HepG2 (cell line): ENCODE measurements around the gene DIPK1C.

Experiments used
- ATF6 ChIP-seq: sonication (generic); formaldehyde crosslinking; conservative IDR thresholded peaks from 2 replicates; pipeline ENCODE4 v1.4.0; 2020; ENCODE audit warnings: missing genetic modification reagents
- CTCF ChIP-seq: sonication (generic); formaldehyde crosslinking; IDR thresholded peaks from 2 replicates; pipeline ENCODE4 v1.5.0; 2020; ENCODE audit warnings: mild to moderate bottlenecking, missing genetic modification reagents, moderate library complexity
- ERF ChIP-seq: IDR thresholded peaks from 2 replicates; pipeline ENCODE4 v1.6.1; 2018; ENCODE audit warnings: missing biosample characterization, missing genetic modification reagents
- EZH2 ChIP-seq: conservative IDR thresholded peaks from 2 replicates; pipeline ENCODE4 v1.6.1; 2012; ENCODE audit warnings: mild to moderate bottlenecking, low read depth, low read length, moderate library complexity
- GPBP1L1 ChIP-seq: sonication (generic); formaldehyde crosslinking; IDR thresholded peaks from 2 replicates; pipeline ENCODE4 v1.5.0; 2020; ENCODE audit warnings: mild to moderate bottlenecking, missing genetic modification reagents
- GTF2F1 ChIP-seq: fragments of 150-350 bp; IDR thresholded peaks from 2 replicates; pipeline ENCODE4 v1.6.1; 2014; ENCODE audit warnings: low read length
- JUN ChIP-seq: sonication (generic); formaldehyde crosslinking; IDR thresholded peaks from 2 replicates; pipeline ENCODE4 v1.4.0; 2020; ENCODE audit warnings: mild to moderate bottlenecking, missing genetic modification reagents
- KDM2A ChIP-seq: sonication (generic); formaldehyde crosslinking; IDR thresholded peaks from 2 replicates; pipeline ENCODE4 v1.4.0; 2020; ENCODE audit warnings: low read depth, missing genetic modification reagents, borderline replicate concordance
- NR3C1 ChIP-seq: sonication (generic); formaldehyde crosslinking; IDR thresholded peaks from 2 replicates; pipeline ENCODE4 v1.4.0; 2020; ENCODE audit warnings: missing genetic modification reagents
- THAP7 ChIP-seq: sonication (generic); formaldehyde crosslinking; IDR thresholded peaks from 2 replicates; pipeline ENCODE4 v1.8.1; 2023; ENCODE audit warnings: mild to moderate bottlenecking, missing genetic modification reagents
- TRAFD1 ChIP-seq: sonication (generic); formaldehyde crosslinking; IDR thresholded peaks from 2 replicates; pipeline ENCODE4 v1.5.1; 2020; ENCODE audit warnings: missing genetic modification reagents, mild to moderate bottlenecking, borderline replicate concordance
- ZHX1 ChIP-seq: sonication (generic); formaldehyde crosslinking; IDR thresholded peaks from 2 replicates; pipeline ENCODE4 v1.8.1; 2022; ENCODE audit warnings: low read depth, mild to moderate bottlenecking, missing genetic modification reagents

- TF ChIP-seq NR3C1 (no peak), CTCF (CRISPR knock-in tag) (no peak), ATF6 (no peak), EZH2 (no peak), ZHX1 (CRISPR knock-in tag) (no peak), TRAFD1 (CRISPR knock-in tag) (no peak), JUN (CRISPR knock-in tag) (no peak), KDM2A (CRISPR knock-in tag) (no peak), GPBP1L1 (CRISPR knock-in tag) (no peak), ERF (CRISPR knock-in tag) (no peak), THAP7 (CRISPR knock-in tag) (no peak), GTF2F1 (no peak)
These were observed 60.6 kb downstream of the DIPK1C start for GRCh38 chr18:74396171-74397169.
